ENCODE measurements around the gene HMGXB4. TPM values are rescaled to one million over a fixed set of nuclear protein-coding genes. Genes with fewer than 3 reads are reported as not detected.

HMGXB4 gene
- total and polyA plus RNA-seq, 4 donors = 4.0 to 9.9 (median 7.5) TPM

DNA sequence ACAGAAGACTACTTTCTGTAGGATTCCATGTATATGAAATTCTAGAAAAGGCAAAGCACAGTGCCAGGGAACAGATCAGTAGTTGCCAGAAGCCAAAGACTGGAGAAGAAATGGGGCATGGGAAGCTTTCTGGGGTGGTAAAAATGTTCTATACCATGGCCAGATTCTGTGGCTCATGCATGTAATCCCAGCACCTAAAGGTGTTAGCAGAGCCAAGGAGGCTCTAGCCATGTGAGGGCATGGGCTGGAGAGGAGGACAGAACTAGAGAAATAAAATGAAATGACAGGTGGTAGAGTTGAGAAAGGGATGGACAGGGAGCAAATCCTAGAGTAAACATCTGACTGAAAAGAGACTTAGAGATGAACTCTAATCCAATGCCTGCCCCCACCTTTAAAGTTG, 26.9 kb upstream of the HMGXB4 start (continued):
- TF ChIP-seq REST (IDR thresholded peaks at IDR 0.05) (no peak), FOXA1 (IDR thresholded peaks at IDR 0.05) (no peak), GABPA (IDR thresholded peaks at IDR 0.05 in 1 of 2, conservative IDR thresholded peaks at IDR 0.05 in 1 of 2) (no peak), YY1 (IDR thresholded peaks at IDR 0.05) (no peak), EGR1 (IDR thresholded peaks at IDR 0.05; ENCODE audit: low read depth in 2 of 2) (no peak)

DNA sequence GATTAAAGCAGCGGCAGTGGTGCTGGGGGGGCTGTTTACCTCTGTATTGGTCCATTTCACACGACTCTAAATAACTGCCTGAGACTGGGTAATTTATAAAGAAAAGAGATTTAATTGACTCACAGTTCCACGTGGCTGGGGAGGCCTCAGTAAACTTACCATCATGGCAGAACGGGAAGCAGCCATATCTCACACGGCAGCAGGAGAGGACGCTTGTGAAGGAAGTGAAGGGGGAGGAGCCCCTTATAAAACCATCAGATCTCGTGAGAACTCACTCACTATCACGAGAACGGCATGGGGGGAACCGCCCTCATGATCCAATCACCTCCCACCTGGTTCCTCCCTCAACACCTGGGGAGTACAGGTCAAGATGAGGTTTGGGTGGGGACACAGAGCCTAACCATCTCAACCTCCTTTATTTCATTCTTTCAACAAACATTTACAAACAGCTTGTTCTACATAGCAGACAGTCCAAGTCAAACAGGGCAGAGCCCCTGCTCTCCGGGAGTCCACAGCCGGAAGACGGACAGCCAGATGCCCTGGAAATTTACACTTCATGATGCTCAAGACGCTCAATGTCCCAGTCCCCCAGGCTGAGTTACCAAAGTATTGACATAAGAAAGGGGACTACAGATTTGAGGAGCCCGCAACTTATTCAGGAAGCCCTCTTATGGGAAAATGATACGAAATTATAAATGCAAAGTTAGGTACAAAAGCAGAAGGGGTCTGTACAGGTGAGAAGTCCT, 26.3 kb upstream of the HMGXB4 start:
- Histone ChIP-seq H3K4me3 (ENCODE audit: low read depth in 1 of 3, low read length in 3 of 3) (no peak overlapping the region), H3K27ac (ENCODE audit: low read depth in 1 of 2, low read length in 2 of 2) (no peak overlapping the region), H3K36me3 (ENCODE audit: control insufficient read depth in 4 of 4, insufficient read depth in 3 of 4, low read depth in 1 of 4, low read length in 3 of 4) (no peaks in the 10 kb centered on the region), H3K27me3 (ENCODE audit: control insufficient read depth in 4 of 4, insufficient read depth in 4 of 4, low read length in 3 of 4) (peaks cover 0 to 11% (median 0%) of the 10 kb centered on the region in 4 donors), H3K9ac (ENCODE audit: low read depth in 1 of 2, low read length in 2 of 2) (no peak overlapping the region), H3K4me1 (ENCODE audit: control insufficient read depth in 4 of 4, insufficient read depth in 4 of 4, low read length in 3 of 4) (no peaks in the 10 kb centered on the region), H3K9me3 (ENCODE audit: control insufficient read depth in 4 of 4, low read length in 3 of 4) (peaks cover 0 to 2% (median 0%) of the 10 kb centered on the region in 4 donors)
- no peak for DNase-seq (ENCODE audit: low spot score)
- 46% methylated on average over 16 of the region's 16 CpGs for WGBS
- TF ChIP-seq YY1 (IDR thresholded peaks at IDR 0.05) (no peak), NR2F2 (IDR thresholded peaks at IDR 0.05) (no peak), FOXA2 (IDR thresholded peaks at IDR 0.05) (no peak), HNF4G (IDR thresholded peaks at IDR 0.05) (no peak), ATF3 (IDR thresholded peaks at IDR 0.05) (no peak), SP1 (IDR thresholded peaks at IDR 0.05) (no peak), GABPA (IDR thresholded peaks at IDR 0.05 in 1 of 2, conservative IDR thresholded peaks at IDR 0.05 in 1 of 2) (no peak), REST (IDR thresholded peaks at IDR 0.05) (no peak), HNF4A (conservative IDR thresholded peaks at IDR 0.05) (no peak)
- TF ChIP-seq, protein P1, sequence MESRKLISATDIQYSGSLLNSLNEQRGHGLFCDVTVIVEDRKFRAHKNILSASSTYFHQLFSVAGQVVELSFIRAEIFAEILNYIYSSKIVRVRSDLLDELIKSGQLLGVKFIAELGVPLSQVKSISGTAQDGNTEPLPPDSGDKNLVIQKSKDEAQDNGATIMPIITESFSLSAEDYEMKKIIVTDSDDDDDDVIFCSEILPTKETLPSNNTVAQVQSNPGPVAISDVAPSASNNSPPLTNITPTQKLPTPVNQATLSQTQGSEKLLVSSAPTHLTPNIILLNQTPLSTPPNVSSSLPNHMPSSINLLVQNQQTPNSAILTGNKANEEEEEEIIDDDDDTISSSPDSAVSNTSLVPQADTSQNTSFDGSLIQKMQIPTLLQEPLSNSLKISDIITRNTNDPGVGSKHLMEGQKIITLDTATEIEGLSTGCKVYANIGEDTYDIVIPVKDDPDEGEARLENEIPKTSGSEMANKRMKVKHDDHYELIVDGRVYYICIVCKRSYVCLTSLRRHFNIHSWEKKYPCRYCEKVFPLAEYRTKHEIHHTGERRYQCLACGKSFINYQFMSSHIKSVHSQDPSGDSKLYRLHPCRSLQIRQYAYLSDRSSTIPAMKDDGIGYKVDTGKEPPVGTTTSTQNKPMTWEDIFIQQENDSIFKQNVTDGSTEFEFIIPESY (IDR thresholded peaks at IDR 0.05) = no peak

All from liver (tissue), 9 donors.